ENCODE measurements around the gene ITPRID1.

DNA sequence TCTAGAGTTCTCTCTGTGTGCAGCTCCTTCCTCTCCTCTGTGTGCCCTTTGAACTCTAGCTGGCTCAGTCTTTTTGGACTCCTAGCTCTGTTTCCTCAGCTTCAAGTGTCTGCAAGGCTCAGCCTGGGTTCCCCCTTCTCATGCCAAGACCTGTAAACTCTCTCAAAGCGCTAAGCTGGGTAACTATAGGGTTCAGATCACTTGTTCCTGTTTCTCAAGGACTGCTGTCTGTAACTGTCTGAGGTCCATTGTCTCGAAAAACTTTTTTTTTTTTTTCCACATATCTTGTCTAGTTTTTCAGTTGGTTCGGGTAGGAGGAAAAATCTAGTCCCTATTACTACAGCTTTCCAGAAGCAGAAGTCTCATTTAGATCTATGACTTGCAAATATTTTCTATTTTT lies 126.5 kb downstream of the ITPRID1 start:
- TF ChIP-seq EZH2 (IDR thresholded peaks at IDR 0.05; ENCODE audit: low read length), result no peak
- no peak for TF ChIP-seq CTCF (optimal IDR thresholded peaks at IDR 0.05 in 1 of 3, IDR thresholded peaks at IDR 0.05 in 1 of 3, conservative IDR thresholded peaks at IDR 0.05 in 1 of 3; ENCODE audit: extremely low read depth in 1 of 3, insufficient read depth in 2 of 3, low read length in 3 of 3)

Data from keratinocyte (primary cell).